Omental fat pad (tissue), 4 donors: ENCODE data around the gene RHOG. TPM values are rescaled to one million over a fixed set of nuclear protein-coding genes. Genes with fewer than 3 reads are reported as not detected.

Experiments
- ATAC-seq: fragments of 150-250 bp; one replicate; pipeline ENCODE4 v1.9.1; 2016; ENCODE audit warnings: mild to moderate bottlenecking, moderate library complexity; ENCODE audit not compliant: low FRiP score
- DNase-seq: peaks from one replicate; pipeline ENCODE4 v3.0.0-alpha.2; 2019; ENCODE audit warnings: low spot score
- total RNA-seq, 4 donors: library from RNA; depleted of rRNA; stranded (reverse); fragments of >200 nt; gene quantifications; one replicate each; pipeline ENCODE4 v1.1.0, GENCODE V29; 2016
- TF ChIP-seq, protein P1 (sequence below), 3 donors: fragments of 450-650 bp; IDR thresholded peaks; one replicate each; pipeline ENCODE4 v1.5.1; 2016 to 2017; ENCODE audit warnings: antibody characterized with exemption in 3 of 3, mild to moderate bottlenecking in 3 of 3, moderate library complexity in 2 of 3

RHOG gene
- total RNA-seq, 4 donors from 2014 or later: 53.2 to 90.3 (median 67.8) TPM

DNA sequence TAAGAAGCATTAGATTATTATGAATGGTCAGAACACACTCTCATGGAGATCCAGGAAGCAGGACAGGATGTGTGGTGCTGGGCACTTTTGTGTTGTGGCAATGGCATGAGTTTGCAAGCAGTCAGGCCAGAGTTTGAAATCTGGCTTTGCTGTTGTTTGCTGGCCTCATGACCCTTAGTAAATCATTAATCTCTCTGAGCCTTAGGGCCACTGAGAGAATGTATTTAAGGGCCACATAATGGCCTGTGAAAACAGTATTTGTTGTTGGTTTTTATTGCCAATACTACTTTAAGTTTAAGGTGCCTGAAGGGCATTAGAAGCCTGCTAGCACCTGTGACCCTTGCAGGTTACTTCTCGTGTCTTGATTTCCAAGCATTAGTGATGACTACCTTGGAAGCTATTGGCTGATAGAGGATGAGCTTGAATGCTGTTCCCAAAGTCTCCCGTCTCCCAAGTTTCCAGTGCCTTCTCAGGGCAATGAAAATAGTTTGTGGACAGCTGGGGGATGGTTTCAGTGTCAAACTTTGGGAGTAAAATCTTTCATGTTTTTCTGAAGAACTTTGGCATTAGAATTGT, 39.3 kb upstream of the RHOG start:
- ATAC-seq (no peak), DNase-seq (no peak)
- TF ChIP-seq, protein P1, sequence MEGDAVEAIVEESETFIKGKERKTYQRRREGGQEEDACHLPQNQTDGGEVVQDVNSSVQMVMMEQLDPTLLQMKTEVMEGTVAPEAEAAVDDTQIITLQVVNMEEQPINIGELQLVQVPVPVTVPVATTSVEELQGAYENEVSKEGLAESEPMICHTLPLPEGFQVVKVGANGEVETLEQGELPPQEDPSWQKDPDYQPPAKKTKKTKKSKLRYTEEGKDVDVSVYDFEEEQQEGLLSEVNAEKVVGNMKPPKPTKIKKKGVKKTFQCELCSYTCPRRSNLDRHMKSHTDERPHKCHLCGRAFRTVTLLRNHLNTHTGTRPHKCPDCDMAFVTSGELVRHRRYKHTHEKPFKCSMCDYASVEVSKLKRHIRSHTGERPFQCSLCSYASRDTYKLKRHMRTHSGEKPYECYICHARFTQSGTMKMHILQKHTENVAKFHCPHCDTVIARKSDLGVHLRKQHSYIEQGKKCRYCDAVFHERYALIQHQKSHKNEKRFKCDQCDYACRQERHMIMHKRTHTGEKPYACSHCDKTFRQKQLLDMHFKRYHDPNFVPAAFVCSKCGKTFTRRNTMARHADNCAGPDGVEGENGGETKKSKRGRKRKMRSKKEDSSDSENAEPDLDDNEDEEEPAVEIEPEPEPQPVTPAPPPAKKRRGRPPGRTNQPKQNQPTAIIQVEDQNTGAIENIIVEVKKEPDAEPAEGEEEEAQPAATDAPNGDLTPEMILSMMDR (IDR thresholded peaks at IDR 0.05): no peak

DNA sequence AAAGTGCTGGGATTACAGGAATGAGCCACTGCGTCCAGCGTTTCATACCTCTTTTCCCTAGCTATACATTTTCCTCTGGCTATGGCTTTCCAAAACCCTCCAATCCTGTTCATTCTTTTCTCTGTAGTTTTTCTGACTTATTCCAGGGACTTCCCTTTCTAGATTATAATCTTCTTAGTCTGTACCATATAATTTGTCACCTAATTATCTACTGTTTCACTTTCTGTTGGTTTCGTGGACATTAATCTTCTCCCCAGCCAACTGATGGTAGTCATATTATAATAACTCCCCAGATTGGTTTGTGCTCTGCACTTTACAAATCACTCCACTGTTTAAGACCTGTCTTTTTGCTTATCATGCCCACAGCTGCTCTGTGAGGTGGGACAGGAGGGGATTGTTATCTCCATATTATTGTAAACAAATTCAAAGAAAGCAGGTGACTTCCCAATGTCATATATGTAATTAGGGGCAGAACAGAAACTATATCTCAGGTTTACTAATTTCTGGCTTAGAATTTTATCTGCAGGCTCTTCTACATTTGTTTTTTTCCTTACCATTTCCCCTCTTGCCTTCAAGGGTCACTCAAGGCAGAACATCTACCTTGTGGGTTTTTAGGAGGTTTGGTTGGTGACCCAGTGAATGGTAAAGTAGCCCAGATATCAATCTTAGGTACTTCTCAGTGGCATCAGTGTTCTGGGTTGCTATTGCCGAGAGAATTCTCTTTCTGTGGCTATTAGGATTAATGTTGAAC, 38.6 kb upstream of the RHOG start:
- DNase-seq (no peak), ATAC-seq (no peak)
- TF ChIP-seq, protein P1 (IDR thresholded peaks at IDR 0.05): no peak

DNA sequence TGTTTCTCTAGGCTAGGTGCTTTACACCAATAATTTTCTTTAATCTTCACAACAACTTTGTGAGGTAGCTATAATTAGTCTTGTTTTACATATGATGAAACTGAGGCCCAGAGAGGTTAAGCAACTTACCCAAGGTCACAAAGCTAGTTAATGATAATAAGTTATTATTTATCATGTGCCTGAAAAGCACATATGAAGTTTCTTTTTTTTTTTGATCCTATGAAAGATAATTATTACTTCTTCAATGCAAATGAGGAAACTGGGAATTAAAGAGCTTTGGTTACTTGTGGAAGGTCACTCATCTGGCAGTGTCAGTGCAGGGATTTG, 37.5 kb upstream of the RHOG start:
- DNase-seq (no peak), ATAC-seq (no peak)
- TF ChIP-seq, protein P1 (IDR thresholded peaks at IDR 0.05): no peak

DNA sequence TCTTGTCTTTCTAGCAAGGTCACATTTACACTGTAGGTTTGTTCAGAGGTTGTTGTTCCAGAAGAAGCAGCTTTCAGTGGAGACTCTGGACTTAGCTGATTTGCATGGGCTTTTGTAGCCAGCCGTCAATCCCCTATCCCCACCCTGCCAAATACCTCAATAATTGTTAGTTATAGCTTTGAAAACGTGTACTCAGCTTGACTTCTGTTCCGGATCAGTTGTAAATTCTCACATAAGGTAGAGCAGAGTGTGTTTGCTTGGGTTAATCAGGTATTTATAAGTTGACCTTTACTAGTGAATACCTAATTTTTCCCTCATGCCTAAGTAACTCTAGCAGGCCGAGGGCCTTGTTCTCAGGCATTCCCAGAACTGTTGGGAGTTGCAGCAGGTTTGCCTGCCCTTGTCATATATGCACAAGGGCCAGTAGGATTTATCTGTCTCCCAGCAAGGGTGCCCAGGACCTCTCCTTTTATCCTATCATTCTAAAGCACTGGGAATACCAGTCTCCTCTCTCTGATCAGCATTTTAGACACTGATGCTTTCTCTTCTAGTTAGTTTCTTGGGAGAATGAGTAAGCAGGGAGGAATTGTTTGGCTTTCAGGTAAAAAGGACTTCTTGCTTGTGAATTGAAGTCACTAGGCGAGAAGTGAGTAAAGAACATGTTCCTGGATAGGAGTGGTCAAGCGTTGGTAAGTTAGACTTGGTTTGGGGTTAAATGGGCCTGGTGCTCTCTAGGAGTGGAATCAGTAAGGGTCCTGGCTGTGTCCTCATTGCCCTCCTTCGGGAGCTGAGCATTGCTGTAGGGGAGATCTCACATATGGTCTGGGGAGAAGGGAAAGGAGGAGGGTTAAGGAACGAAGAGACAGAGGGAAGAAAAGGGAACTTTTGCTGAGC, 36.9 kb upstream of the RHOG start:
- TF ChIP-seq, protein P1 (IDR thresholded peaks at IDR 0.05): no peak
- no peak for DNase-seq
- ATAC-seq: no peak

DNA sequence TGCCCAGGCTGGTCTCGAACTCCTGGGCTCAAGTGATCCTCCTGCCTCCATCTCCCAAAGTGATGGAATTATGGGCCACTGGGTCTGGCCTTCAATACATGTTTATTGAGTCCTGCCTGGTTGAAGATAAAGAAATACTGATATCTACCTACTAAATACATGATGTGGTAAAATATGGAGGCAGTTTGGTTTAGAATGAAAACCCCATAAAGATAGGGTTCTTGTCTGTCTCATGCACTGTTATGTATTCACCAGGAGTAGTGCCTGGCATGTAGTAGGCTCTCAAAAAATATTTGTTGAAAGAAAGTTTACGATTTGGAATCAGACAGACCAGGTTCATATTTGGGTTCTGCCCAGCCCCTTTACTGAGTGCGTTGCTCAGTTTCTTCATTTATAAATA, 35.9 kb upstream of the RHOG start:
- DNase-seq (no peak), ATAC-seq (no peak)
- TF ChIP-seq, protein P1 (IDR thresholded peaks at IDR 0.05): no peak

DNA sequence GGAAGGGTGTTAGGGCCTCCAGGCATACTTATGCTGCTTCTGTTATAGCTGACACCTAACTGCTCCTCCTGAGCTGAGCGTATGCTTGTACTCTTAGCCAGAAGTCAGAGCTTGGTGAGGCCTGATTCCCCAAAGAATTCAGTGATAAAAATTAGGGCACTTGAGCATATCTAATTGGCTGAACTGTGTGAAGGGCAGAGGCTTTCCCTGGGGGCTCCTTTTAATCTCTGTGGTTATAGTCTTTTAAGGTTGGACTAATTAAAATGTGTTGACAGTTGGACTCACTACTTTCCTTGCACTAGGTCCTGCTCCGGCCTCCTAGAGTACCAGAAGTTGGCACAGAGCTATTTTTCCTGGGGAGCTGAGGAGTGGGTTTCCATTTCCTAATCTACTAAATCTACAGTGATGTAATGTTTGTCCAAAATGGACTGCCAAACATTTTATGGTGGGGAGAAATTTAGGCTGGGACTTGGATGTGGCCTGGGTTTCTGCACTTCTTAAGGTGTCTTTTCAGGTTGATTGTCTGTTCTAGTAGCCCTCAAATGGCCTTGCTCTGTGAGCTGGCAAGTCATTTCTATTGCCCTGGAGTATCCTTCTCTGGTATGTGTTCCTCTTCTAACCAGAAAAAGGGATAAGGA, 33.1 kb upstream of the RHOG start:
- DNase-seq (no peak), ATAC-seq (no peak)
- TF ChIP-seq, protein P1 (IDR thresholded peaks at IDR 0.05): no peak
